Endometrial microvascular endothelial cells (primary cell): ENCODE measurements around the gene S100A9. TPM values are rescaled to one million over a fixed set of nuclear protein-coding genes. Genes with fewer than 3 reads are reported as not detected.
"Not testable (repeated sequence)": the region's sequence is repeated elsewhere in the genome, so short reads cannot be mapped to it uniquely, and the experiment has no call there.

ENCODE experiments used
- in situ Hi-C: cut with HindIII; loops from 2 replicates; pipeline ENCODE4 v1.10.0; 2017; ENCODE audit warnings: low sequenced_read_pairs, low pct_unique_long_range_greater_than_20kb; ENCODE audit errors: inconsistent ontology term
- total RNA-seq: library from RNA; depleted of rRNA; stranded (reverse); fragments of >200 nt; gene quantifications from one replicate; pipeline ENCODE4 v1.2.3, GENCODE V29; 2015; ENCODE audit errors: inconsistent ontology term

S100A9 gene
- not detected for total RNA-seq

GRCh38 chr1:153357853-153358690 lies at the start of gene S100A9:
Gene S100A9 (plus strand): TSS chr1:153357854. CDS start chr1:153358284, 430 bp downstream.
- in situ Hi-C loops = loop anchor here (25.0 kb wide), 1 partner anchor 129 kb away; no protein-coding TSS in a partner anchor

GRCh38 chr1:153308540-153308939 lies 49.1 kb upstream of the S100A9 start:
- in situ Hi-C loops = no loop called here

GRCh38 chr1:153309441-153309840 lies 48.2 kb upstream of the S100A9 start:
- in situ Hi-C loops = no loop called here

- in situ Hi-C loops = no loop called here
Measured at GRCh38 chr1:153310526-153310925, 47.1 kb upstream of the S100A9 start.

- in situ Hi-C loops = no loop called here
Measured at GRCh38 chr1:153312570-153313186, 45.0 kb upstream of the S100A9 start, which contains the start of gene PGLYRP3. Gene PGLYRP3 (minus strand): TSS chr1:153312952. CDS start chr1:153310665, 2,287 bp downstream.

- in situ Hi-C loops = no loop called here
Measured at GRCh38 chr1:153313288-153313687, 44.4 kb upstream of the S100A9 start.

GRCh38 chr1:153314388-153314787 lies 43.3 kb upstream of the S100A9 start:
- in situ Hi-C loops = not testable (repeated sequence)

GRCh38 chr1:153316013-153316412 lies 41.6 kb upstream of the S100A9 start:
- in situ Hi-C loops = not testable (repeated sequence)

- in situ Hi-C loops = not testable (repeated sequence)
Measured at GRCh38 chr1:153318145-153318544, 39.5 kb upstream of the S100A9 start.

- in situ Hi-C loops = no loop called here
Measured at GRCh38 chr1:153322568-153322967, 35.1 kb upstream of the S100A9 start.

- in situ Hi-C loops = no loop called here
Measured at GRCh38 chr1:153324912-153325311, 32.7 kb upstream of the S100A9 start.

GRCh38 chr1:153333902-153334301 lies 23.8 kb upstream of the S100A9 start:
- in situ Hi-C loops = no loop called here

- in situ Hi-C loops = no loop called here
Measured at GRCh38 chr1:153336650-153337049, 21.0 kb upstream of the S100A9 start.

- in situ Hi-C loops = no loop called here
Measured at GRCh38 chr1:153337980-153338853, 19.4 kb upstream of the S100A9 start.

- in situ Hi-C loops = no loop called here
Measured at GRCh38 chr1:153339802-153340201, 17.9 kb upstream of the S100A9 start.

GRCh38 chr1:153340356-153340755 lies 17.3 kb upstream of the S100A9 start:
- in situ Hi-C loops = no loop called here

- in situ Hi-C loops = no loop called here
Measured at GRCh38 chr1:153341431-153341934, 16.2 kb upstream of the S100A9 start.

- in situ Hi-C loops = no loop called here
Measured at GRCh38 chr1:153342178-153342577, 15.5 kb upstream of the S100A9 start.
